Mucosa of descending colon (tissue), 3 donors: Measurements from ENCODE around the gene CSHL1. TPM values are rescaled to one million over a fixed set of nuclear protein-coding genes. Genes with fewer than 3 reads are reported as not detected.

Source experiments
- ATAC-seq: fragments of 200-7000 bp; cut with Tn5 transposase; one replicate; pipeline ENCODE4 v1.9.1; 2020; ENCODE audit warnings: mild to moderate bottlenecking, moderate library complexity
- DNase-seq, 3 donors: peaks; one replicate each; pipeline ENCODE4 v3.0.0-alpha.2; 2020
- H3K36me3 ChIP-seq: fragments of 200-600 bp; one replicate; pipeline ENCODE4 v1.8.0; 2021; ENCODE audit warnings: low read depth, mild to moderate bottlenecking
- H3K4me1 ChIP-seq: fragments of 200-600 bp; one replicate; pipeline ENCODE4 v1.8.0; 2021; ENCODE audit warnings: low read depth, mild to moderate bottlenecking
- H3K4me3 ChIP-seq: fragments of 200-600 bp; one replicate; pipeline ENCODE4 v1.8.0; 2021; ENCODE audit warnings: mild to moderate bottlenecking
- H3K9me3 ChIP-seq: fragments of 200-600 bp; one replicate; pipeline ENCODE4 v1.8.0; 2021; ENCODE audit warnings: mild to moderate bottlenecking
- intact Hi-C, 2 donors: fragments of 100-400 bp; cut with DNase I in 1 of 2; cut with micrococcal nuclease in 1 of 2; formaldehyde crosslinking; loops; one replicate each; pipeline versions ENCODE4 v1.11.0 to v1.11.1; 2022; cut with DNase I, micrococcal nuclease
- long read RNA-seq, 2 donors: library from polyadenylated mRNA; unstranded; transcript quantifications; one replicate each; pipeline ENCODE4 v2.0.0, GENCODE V29; 2019 to 2021
- total RNA-seq, 3 donors: library from RNA; stranded (reverse); fragmentation: NEBNext Ultra II Directional in 2 of 3; extraction: Animal tissue kit (Norgen Biotek cat#: 25700) in 2 of 3; gene quantifications; one replicate each; pipeline versions ENCODE4 v1.2.1 to v1.2.4, GENCODE V29; 2021 to 2023
- TF ChIP-seq, protein P1 (sequence below): fragments of 200-600 bp; IDR thresholded peaks from one replicate; pipeline ENCODE4 v1.8.0; 2022; ENCODE audit warnings: antibody characterized with exemption, mild to moderate bottlenecking
- donor health status: DM: no; HTN: no; CAD: no; lungs with moderate emphysema.
- donor health status: DM: no; HTN: no; CAD: no.
- donor health status: DM: no; HTN: yes; CAD: no.

Gene CSHL1
- total RNA-seq = not detected
- long read RNA-seq, donor 1 = 0 reads
- long read RNA-seq, donor 2 = 0 reads

DNA sequence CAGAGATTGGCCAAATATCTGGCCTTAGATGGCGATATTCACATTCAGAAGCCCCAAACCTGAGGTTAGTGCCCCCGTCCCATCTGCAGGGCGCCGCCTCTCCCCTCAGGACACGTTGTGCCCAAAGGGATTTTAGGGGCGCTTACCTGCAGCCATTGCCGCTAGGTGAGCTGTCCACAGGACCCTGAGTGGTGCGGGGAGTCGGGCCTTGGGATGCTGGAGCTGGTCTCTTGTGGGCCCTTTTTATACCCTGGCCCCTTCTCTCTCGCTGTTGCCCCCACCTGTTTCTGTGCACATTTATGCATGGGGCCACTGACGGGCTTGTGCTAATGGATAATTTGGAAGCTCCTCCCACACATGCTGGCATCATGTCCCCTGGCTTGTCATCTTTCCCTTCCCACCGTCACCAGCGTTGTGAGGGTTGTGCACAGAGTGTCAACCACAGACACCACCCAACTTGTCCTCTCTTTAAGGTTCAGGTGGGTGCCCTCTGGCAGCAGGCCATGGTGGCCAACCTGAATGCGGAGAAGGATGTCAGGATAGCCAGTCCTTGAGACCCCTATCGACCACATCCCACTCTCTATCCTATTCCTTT, at the start of gene CSHL1:
CSHL1 (minus strand) TSS at position 218 of the 595 bp plus-strand sequence; CDS start at position 156, 62 bp downstream.
- TF ChIP-seq, protein P1, sequence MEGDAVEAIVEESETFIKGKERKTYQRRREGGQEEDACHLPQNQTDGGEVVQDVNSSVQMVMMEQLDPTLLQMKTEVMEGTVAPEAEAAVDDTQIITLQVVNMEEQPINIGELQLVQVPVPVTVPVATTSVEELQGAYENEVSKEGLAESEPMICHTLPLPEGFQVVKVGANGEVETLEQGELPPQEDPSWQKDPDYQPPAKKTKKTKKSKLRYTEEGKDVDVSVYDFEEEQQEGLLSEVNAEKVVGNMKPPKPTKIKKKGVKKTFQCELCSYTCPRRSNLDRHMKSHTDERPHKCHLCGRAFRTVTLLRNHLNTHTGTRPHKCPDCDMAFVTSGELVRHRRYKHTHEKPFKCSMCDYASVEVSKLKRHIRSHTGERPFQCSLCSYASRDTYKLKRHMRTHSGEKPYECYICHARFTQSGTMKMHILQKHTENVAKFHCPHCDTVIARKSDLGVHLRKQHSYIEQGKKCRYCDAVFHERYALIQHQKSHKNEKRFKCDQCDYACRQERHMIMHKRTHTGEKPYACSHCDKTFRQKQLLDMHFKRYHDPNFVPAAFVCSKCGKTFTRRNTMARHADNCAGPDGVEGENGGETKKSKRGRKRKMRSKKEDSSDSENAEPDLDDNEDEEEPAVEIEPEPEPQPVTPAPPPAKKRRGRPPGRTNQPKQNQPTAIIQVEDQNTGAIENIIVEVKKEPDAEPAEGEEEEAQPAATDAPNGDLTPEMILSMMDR = no peak
- DNase-seq (peak in 1 of 3 donors; percentile 31), ATAC-seq (no peak)
- Histone ChIP-seq H3K36me3 (no peaks in the 10 kb centered on the region), H3K4me3 (no peak within 1 kb of the TSS), H3K9me3 (no peaks in the 10 kb centered on the region), H3K4me1 (no peaks in the 10 kb centered on the region)
- intact Hi-C loops = loop anchor here in 1 of 2 donors (10.0 kb wide), 1 partner anchor 224 kb away; the partner anchor contains the start of gene ERN1

- peaks cover 7% of the 10 kb centered on the region for H3K4me1 ChIP-seq
- H3K4me3 ChIP-seq = no peak overlapping the region
- DNase-seq = no peak
- TF ChIP-seq, protein P1 = no peak
- no peaks in the 10 kb centered on the region for H3K36me3 ChIP-seq
- no peaks in the 10 kb centered on the region for H3K9me3 ChIP-seq
- intact Hi-C loops = no loop called here
- ATAC-seq = no peak
Observed at GRCh38 chr17:63960430-63960829, 49.4 kb upstream of the CSHL1 start.

GRCh38 chr17:63960006-63960405, 48.9 kb upstream of the CSHL1 start:
- TF ChIP-seq, protein P1 = no peak
- no peaks in the 10 kb centered on the region for H3K9me3 ChIP-seq
- intact Hi-C loops = no loop called here
- H3K36me3 ChIP-seq = no peaks in the 10 kb centered on the region
- ATAC-seq (no peak), DNase-seq (no peak)
- H3K4me1 ChIP-seq = peaks cover 7% of the 10 kb centered on the region
- H3K4me3 ChIP-seq = no peak overlapping the region

DNA sequence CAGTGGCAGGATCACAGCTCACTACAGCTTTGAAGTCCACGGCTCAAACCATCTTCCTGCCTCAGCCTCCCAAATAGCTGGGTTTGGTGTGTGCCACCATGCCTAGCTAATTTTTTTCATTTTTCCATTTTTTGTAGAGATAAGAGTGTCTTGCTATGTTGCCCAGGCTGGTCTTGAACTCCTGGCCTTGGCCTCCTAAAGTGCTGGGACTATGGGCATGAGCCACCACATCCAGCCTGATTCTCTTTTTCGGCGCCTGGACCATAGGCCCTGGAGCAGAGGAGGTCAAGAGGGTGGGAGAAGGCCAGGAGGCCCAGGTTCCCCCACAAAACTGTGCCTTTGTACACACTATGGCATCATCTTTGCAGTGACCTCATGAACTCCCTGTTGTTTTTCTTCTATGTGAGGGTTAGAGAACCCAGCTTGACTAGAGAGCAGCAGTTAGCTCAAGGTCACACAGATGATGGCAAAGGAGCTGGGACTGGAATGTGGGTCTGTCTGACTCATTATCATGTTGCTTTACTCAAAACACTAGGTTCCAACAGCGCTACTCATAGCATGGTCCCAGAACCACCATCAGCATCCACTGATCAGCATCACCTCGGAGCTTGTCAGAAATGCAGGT, 45.4 kb upstream of the CSHL1 start:
- Histone ChIP-seq H3K4me1 (peaks cover 4% of the 10 kb centered on the region), H3K4me3 (no peak overlapping the region), H3K9me3 (no peaks in the 10 kb centered on the region), H3K36me3 (no peaks in the 10 kb centered on the region)
- TF ChIP-seq, protein P1 = no peak
- ATAC-seq = no peak
- no peak for DNase-seq
- intact Hi-C loops = no loop called here

DNA sequence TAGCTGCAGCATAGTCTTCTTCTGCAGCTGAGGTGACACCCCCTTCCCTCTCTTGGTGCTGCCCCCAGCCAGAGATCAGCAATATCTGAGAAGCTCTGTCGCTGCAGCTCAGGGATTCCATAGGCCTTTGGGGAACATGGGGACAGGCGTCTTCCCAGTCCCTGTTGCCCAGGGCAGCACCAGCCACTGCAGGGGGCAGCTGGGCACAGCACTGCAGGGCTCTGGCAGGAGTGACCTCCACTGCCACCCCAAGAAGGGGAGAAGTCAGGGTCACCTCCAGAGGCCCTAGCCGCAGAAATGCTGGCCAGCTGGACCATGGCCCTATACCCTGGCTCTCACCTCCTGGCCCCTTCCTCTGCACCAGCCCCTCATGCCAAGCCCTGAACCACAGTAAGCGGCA, 44.7 kb upstream of the CSHL1 start:
- no peaks in the 10 kb centered on the region for H3K4me1 ChIP-seq
- TF ChIP-seq, protein P1 = no peak
- ATAC-seq = no peak
- intact Hi-C loops = no loop called here
- DNase-seq = no peak
- H3K36me3 ChIP-seq = no peaks in the 10 kb centered on the region
- no peak overlapping the region for H3K4me3 ChIP-seq
- H3K9me3 ChIP-seq = no peaks in the 10 kb centered on the region
